Stimulated activated CD4-positive, alpha-beta T cell treated with anti-CD3 and anti-CD28 coated beads, Interleukin-1b, Interleukin-23, amount 100 ng/mL, for 48 hours (primary cell): Measurements from ENCODE around the gene SNX19.
A peak's percentile ranks its signal among the peaks of the same experiment; 100 is the strongest.

Experiments used
- DNase-seq: peaks from one replicate; pipeline ENCODE4 v3.0.0-alpha.2; 2020

Gene SNX19

DNA sequence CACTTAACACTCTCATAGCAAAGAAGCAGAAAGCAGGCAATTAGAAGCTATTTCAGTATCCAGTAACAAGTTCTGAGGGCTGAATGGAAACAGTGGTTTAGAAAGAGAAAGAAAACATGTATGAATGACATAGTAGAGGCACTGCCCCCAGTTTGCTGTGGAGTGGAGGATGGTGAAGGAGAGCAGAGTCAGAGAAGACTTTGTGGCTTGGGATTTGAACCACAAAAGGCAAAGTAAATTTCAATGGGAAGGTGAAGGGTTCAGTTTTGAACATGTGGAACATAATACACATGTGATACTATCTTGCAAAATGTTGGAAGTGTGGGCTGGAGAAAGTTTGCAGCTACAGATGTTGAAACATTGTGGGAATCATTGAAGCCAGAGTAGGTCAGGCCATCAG is 81.4 kb downstream of the SNX19 start:
- no peak for DNase-seq

DNA sequence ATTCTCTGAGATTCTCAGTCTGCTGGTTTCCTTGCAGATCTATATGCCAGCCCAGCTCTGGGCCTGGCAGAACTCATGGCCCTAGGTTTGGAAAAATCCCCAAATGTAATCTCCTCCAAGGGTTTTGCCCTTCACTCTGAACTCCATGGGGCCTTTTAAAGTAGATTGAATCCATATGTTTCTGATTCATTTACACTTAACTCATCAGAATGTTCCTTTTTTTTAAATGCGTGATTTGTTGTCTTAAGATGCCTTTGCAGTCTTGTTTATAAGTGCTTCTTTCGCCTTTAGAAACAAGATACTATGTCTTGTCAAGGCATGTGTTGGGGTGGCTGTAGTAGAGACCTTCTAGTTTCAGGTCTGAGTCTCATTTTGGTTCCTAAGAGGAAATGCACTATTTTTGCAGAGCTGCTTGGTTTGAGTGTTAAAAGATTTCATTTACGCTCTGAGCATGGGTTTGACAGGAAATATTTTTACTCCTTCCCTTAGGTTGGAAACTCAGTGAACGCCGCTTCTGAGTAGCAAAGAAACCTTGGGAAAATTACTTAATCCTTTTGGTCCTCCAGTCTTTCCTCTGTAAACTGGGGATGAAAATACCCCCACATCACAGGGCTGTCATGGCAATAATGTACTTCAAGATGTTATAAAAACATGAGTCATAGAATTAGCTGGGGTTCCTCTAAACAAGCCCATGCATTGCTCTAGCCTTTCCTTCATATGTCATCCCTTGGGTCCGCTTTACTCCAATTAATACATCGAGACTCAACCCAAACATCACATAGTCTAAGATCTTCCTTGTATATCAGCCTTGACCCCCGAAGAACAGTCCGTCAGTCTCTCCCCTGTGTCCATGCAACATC is 83.5 kb downstream of the SNX19 start:
- no peak for DNase-seq

DNA sequence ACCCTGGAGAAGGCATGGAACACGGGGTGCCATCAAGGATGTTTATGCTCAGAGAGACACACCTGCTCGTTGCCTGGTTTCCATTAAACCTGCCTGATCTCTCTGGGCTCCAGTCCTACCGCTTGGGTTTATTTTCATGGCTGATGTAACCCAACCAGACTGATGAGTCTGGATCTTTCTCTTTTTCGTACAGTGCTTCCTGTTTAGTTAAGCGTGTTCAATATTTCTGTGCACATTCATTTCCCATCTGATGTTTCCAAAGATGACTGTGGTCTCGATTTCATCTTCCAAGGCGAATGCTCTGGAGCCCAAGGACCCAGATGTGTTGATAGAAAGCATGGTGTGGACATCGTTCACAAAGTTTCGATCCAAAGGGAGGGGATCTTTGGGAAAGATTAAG is 84.3 kb downstream of the SNX19 start:
- DNase-seq: no peak

DNA sequence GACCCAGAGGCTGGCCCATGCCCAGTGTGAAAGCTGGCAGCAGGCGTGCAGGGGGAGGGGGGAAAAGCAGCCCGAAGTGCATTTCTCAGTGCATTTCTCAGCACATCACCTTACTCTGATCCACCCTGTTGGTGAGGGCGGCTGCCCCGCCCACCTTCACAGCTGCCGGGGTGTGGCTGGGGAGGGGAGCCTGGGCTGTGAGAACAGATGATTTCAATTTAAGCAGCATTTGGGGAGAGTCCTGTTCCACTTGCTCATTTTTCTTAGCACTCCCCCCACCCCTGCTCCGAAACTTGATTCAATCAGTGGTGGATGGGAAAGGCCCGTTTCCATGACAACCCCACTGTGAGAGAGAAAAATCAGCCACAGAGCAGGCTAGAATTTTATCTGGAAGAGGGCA is 84.8 kb downstream of the SNX19 start:
- DNase-seq: no peak

DNA sequence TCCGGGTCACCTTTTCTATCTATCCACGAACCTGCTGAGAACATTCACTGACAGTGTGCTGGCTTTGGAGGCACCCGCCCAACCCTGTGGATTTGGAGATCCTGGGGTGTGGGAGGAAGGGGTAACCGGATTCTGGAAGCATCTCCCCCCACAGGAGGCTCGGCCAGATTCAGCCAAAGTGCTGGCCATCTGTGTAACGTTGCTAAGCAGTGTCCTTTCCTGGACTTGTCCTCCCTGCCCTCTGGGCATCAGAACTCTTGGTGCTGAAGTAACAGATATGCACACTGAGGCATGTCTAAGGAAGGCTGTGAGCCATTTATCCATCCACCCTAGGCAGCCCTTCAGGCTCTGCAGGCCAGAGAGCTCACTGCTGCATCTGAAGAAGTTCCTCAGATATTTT is 85.7 kb downstream of the SNX19 start:
- DNase-seq: no peak

DNA sequence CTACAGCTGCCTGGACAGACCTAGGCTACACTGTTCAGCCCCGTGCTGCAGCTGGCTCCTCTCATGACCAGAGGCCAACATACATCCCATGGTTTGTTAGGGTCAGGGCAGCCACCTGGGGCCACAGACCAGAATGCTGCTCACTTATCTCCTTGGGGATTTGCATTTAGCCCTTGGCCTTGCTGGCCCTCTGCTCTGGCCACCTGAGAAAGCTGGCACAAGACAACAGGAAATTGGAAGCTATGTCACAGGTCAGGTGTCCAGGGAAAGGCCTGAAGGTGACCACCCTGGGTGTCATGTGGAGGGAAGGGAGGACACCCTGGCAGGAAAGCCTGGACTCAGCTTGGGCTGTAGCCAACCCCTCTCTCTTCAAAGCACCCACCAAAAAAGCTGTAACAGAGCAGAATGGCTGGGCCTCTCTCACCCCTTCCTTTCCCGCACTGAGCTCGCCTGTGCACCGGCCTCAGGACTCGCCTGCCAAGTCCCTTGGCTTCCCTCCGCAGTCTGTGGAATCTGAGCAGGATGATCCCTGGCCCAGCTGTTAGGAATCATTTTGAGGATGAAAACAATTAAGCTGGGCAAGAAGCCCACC is 86.3 kb downstream of the SNX19 start:
- DNase-seq: no peak

DNA sequence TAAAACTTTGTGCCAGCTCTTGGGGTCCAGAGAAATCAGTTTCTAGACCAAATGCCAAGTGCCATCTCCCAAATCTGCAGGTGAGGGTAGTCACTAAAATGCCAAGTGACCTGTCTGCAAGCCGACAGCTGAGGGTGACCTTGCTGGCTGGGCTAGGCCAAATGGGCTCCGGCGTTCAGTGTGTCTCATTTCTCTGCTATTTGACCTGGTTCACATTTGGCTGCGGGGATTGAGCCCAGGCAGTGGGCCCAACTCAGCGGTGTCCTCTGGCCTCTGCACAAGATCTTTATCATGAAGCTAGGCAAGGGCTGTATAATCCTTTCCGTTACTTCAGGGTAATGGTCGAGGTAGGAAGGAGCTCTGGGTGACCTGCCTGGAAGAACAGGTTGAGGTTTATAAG is 87.5 kb downstream of the SNX19 start:
- no peak for DNase-seq

DNA sequence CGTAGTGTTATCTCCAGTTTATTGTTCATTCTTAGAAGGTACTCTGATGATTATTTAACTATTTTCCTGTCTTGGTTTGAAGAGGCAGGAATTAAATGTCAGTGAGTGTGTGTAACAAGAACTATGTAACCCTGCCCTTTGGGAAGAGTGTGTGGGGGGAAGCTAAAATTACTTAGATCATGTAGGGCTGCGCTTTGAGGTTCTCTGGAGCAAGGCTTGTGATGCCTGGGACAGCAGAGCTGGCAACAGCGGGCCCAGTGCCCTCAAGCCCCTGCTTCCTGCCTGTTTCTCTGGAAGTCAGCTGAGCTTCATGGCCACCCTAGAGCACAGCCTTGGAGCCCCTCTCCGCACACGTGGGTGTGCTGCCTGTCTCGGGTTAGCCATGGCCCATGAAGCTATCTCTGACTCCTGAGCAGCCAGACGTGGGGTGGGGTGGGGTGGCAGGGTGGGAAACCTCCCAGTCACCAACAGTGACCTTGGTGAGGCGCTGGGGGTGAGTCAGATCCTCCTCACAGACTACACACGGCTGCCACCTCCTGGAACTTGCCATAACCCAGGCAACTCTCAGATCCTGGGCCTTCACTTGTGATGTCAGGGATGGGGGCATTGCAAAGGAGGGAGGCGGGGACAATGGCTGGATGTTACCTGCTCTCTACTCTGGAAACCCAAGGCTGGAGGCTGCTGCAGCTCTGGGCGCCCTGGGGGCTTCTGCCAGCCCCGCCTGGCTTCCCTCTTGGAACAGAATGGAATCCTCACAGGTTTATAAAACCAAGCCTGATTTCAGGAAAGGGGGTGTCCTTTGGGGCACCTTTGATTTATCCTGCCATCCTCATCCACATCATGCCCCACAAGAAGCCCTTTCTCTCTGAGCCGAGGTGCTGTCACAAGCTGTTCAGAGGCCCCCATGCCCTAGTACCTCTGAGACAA is 88.6 kb downstream of the SNX19 start:
- peak; percentile 24 for DNase-seq

DNA sequence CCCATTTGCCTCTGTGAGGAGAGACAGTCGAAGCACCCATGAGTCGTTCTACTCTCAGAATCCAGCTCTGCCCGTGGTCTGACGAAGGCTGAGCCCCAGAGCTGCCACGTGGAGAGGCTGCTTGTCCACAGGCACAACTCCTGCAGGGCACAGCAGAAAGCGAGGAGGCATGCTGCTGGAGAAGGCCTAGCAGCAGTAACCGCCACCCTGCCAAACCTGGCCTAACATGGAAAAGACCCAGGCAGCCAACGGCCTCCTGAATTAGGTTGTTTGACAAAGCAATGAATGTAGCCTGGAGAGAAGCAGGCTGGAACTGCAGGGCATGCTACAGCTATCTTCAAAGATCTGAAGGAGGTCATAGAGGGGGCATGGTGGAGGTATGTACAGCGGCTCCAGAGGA is 89.7 kb downstream of the SNX19 start:
- DNase-seq: no peak

DNA sequence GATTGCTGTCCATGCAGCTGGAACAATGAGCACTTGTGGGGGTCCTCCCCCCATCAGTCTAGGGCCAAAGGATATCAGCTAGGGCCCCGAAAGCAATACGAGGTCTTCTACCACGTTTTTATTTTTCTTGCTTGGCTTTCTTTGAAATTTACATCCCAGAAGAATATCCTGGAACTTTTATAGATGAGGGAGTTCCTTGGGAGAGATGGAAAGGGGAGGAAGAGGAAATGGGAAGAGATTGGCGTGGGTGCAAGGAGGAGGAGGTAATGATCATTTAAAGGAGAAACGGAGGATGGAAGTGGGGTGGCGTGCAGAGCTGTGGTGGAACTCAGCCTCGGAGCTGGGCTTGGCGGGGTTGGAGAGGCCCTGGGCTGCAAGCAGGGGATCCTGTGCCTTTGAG is 90.3 kb downstream of the SNX19 start:
- no peak for DNase-seq

DNA sequence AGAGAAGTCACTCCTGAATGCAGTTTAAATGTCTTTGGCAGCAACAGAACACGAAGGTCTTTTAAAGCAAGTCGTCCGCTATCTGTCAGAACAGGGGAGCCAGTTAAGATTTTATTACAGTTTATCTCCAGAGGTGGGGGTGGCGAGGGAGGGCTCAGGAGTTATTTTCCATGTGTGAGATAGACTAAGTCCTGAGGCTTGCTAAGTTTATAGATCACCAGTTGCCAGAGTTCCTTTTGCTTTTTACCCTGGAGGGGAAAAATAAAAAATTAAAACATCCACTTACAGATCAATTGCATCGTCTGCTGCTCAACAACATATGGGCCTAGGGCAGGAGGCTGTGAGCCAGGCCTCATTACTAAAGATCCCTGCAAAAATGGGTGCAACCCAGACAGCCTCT is 90.7 kb downstream of the SNX19 start:
- no peak for DNase-seq
